Upper lobe of right lung (tissue), 1 donor: ENCODE data around the gene DPH1. TPM values are rescaled to one million over a fixed set of nuclear protein-coding genes. Genes with fewer than 3 reads are reported as not detected.

ENCODE experiments used
- ATAC-seq: fragments of 200-7000 bp; cut with Tn5 transposase; one replicate; pipeline ENCODE4 v1.9.1; 2020; ENCODE audit warnings: mild to moderate bottlenecking, moderate library complexity
- DNase-seq: peaks from one replicate; pipeline ENCODE4 v3.0.0-alpha.2; 2020
- H3K27ac ChIP-seq: fragments of 200-600 bp; one replicate; pipeline ENCODE4 v1.8.0; 2022
- H3K27me3 ChIP-seq: fragments of 200-600 bp; one replicate; pipeline ENCODE4 v1.8.0; 2022; ENCODE audit warnings: mild to moderate bottlenecking
- H3K36me3 ChIP-seq: fragments of 200-600 bp; one replicate; pipeline ENCODE4 v1.8.0; 2022
- H3K4me1 ChIP-seq: fragments of 200-600 bp; one replicate; pipeline ENCODE4 v1.8.0; 2022
- H3K4me3 ChIP-seq: fragments of 200-600 bp; one replicate; pipeline ENCODE4 v1.8.0; 2022; ENCODE audit warnings: mild to moderate bottlenecking
- H3K9me3 ChIP-seq: fragments of 200-600 bp; one replicate; pipeline ENCODE4 v1.8.0; 2022
- intact Hi-C: fragments of 100-400 bp; cut with DNase I; formaldehyde crosslinking; loops from one replicate; pipeline ENCODE4 v1.11.0; 2022
- total RNA-seq: library from RNA; stranded (reverse); fragmentation: NEBNext Ultra II Directional; extraction: Animal tissue kit (Norgen Biotek cat#: 25700); gene quantifications from one replicate; pipeline ENCODE4 v1.2.1, GENCODE V29; 2021
- TF ChIP-seq, protein P1 (sequence below): fragments of 200-600 bp; IDR thresholded peaks from one replicate; pipeline ENCODE4 v1.8.0; 2022; ENCODE audit warnings: antibody characterized with exemption
- donor health status: DM: no; HTN: yes; CAD: no; lungs with severe emphysema.

The DPH1 gene
- total RNA-seq, 1 donor from 2014 or later: 47.8 TPM

DNA sequence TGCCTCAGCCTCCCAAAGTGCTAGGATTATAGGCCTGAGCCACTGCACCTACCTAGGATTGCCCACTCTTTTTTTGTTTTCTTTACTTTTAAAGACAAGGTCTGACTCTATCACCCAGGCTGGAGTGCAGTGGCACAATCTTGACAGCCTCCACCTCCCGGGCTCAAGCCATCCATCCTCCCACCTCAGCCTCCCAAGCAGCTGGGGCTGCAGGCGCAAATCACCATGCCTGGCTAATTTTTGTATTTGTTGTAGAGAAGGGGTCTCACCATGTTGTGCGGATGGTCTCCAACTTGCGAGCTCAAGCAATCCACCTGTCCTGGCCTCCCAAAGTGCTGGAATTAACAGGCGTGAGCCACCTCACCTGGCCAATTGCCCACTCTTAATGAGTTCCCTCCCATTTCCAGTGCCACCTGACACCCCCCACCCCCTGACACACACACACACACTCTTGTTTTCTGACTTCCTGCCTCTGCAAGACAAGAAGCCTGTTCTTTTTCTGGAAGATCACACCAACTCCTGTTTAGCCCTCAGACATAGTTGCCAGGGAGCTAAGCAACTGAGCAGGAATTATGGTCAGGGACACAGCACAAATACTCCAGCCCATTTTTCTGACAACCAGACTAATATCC, 14.4 kb downstream of the DPH1 start:
- TF ChIP-seq, protein P1, sequence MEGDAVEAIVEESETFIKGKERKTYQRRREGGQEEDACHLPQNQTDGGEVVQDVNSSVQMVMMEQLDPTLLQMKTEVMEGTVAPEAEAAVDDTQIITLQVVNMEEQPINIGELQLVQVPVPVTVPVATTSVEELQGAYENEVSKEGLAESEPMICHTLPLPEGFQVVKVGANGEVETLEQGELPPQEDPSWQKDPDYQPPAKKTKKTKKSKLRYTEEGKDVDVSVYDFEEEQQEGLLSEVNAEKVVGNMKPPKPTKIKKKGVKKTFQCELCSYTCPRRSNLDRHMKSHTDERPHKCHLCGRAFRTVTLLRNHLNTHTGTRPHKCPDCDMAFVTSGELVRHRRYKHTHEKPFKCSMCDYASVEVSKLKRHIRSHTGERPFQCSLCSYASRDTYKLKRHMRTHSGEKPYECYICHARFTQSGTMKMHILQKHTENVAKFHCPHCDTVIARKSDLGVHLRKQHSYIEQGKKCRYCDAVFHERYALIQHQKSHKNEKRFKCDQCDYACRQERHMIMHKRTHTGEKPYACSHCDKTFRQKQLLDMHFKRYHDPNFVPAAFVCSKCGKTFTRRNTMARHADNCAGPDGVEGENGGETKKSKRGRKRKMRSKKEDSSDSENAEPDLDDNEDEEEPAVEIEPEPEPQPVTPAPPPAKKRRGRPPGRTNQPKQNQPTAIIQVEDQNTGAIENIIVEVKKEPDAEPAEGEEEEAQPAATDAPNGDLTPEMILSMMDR: no peak
- no peaks in the 10 kb centered on the region for H3K27me3 ChIP-seq
- no peaks in the 10 kb centered on the region for H3K9me3 ChIP-seq
- H3K27ac ChIP-seq: no peak overlapping the region
- no peak for ATAC-seq
- no peak for DNase-seq
- intact Hi-C loops: no loop called here
- H3K36me3 ChIP-seq: peaks cover 26% of the 10 kb centered on the region
- H3K4me1 ChIP-seq: peaks cover 21% of the 10 kb centered on the region
- H3K4me3 ChIP-seq: no peak overlapping the region

DNA sequence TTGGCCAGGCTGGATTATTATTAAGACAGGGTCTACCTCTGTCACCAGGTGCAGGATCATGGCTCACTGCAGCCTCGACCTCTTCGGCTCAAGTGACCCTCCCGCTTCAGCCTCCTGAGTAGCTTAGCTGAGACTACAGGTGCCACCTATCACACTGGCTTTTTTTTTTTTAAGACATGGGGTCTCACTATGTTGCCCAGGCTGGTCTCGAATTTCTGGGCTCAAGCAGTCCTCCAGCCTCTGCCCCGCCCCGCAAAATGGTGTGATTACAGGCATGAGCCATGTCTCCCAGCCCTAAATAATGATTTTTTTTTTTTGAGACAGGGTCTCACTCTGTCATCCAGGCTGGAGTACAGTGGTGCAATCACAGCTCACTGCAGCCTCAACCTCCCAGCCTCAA, 17.6 kb downstream of the DPH1 start:
- H3K4me3 ChIP-seq: no peak overlapping the region
- no peak overlapping the region for H3K27ac ChIP-seq
- H3K9me3 ChIP-seq: no peaks in the 10 kb centered on the region
- TF ChIP-seq, protein P1: no peak
- intact Hi-C loops: no loop called here
- DNase-seq (no peak), ATAC-seq (no peak)
- H3K4me1 ChIP-seq: peaks cover 24% of the 10 kb centered on the region
- peaks cover 5% of the 10 kb centered on the region for H3K27me3 ChIP-seq
- peaks cover 17% of the 10 kb centered on the region for H3K36me3 ChIP-seq

DNA sequence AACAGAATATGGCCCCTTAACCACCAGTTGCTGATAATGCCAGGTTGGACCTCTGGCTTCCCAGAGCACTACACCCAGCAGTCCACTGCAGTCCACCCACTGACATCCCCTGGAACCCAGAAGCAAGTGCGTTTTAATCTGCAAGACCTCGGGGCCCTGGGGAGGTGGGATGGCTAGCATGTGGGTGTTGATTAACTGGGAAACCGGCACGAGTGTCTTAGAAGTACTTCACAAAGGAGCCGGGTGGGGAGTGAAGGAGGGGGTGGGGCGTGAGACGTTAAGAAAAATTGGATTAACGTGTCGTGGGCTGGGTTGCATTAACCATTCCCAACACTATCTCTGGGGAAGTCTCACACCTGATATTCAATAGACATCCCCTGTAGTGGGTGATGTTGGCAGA, 18.9 kb downstream of the DPH1 start:
- DNase-seq: no peak
- TF ChIP-seq, protein P1: no peak
- peak overlapping the region; percentile 72 for H3K4me3 ChIP-seq
- peaks cover 5% of the 10 kb centered on the region for H3K27me3 ChIP-seq
- intact Hi-C loops: no loop called here
- H3K36me3 ChIP-seq: peaks cover 7% of the 10 kb centered on the region
- no peak overlapping the region for H3K27ac ChIP-seq
- ATAC-seq: no peak
- H3K4me1 ChIP-seq: peaks cover 26% of the 10 kb centered on the region
- H3K9me3 ChIP-seq: no peaks in the 10 kb centered on the region

DNA sequence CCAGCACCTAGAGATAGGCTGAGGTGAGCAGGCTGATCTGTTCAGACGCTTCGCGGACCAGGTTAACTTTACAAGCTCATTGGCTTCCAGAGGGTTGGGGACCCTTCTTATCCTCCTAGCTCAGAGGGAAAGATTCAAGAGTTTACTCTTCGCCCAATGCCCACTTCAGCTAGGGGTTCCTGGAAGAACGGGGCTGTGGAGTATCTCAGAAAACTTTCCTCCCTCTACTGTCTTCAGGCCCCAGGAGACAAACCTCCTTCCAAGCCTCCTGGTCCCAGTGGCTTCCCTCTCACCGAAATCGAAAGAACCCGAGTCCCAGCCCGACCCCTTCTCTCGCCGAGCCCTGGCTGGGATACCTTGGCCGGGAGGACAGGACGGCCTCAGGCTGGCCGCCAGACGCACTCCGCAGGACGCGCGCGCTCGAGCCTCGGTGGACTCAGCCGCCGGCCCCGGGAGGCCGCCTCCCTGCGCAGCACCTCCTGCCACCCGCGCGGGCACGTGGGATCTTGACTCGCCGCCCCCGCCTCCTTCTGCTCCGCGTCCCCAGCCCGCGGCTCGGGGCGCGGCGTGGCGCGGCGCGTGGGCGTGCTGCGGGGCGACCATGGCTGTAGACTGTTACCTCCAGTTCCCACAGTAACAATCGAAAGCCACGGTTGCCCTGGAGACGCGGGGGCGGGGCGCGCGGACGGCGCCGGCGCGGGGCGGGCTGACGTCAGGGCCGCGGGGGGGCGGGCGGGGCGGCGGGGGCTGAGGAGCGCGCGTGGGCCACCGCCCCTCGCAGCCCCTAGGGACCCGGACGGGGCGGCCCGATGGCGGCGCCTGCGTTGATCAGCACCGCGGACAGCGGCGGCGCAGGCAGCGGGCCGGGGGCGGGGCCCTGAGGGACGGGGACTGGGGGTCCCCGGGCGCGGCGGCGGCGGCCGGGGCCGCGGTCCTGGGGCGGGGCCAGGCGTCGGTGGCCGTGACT, 19.7 kb downstream of the DPH1 start:
- TF ChIP-seq, protein P1: no peak
- no peaks in the 10 kb centered on the region for H3K9me3 ChIP-seq
- ATAC-seq (peak; percentile 74), DNase-seq (peak; percentile 94)
- intact Hi-C loops: no loop called here
- no peaks in the 10 kb centered on the region for H3K36me3 ChIP-seq
- peak overlapping the region; percentile 72 for H3K4me3 ChIP-seq
- H3K4me1 ChIP-seq: peaks cover 31% of the 10 kb centered on the region
- H3K27ac ChIP-seq: peak overlapping the region; percentile 74
- peaks cover 5% of the 10 kb centered on the region for H3K27me3 ChIP-seq

DNA sequence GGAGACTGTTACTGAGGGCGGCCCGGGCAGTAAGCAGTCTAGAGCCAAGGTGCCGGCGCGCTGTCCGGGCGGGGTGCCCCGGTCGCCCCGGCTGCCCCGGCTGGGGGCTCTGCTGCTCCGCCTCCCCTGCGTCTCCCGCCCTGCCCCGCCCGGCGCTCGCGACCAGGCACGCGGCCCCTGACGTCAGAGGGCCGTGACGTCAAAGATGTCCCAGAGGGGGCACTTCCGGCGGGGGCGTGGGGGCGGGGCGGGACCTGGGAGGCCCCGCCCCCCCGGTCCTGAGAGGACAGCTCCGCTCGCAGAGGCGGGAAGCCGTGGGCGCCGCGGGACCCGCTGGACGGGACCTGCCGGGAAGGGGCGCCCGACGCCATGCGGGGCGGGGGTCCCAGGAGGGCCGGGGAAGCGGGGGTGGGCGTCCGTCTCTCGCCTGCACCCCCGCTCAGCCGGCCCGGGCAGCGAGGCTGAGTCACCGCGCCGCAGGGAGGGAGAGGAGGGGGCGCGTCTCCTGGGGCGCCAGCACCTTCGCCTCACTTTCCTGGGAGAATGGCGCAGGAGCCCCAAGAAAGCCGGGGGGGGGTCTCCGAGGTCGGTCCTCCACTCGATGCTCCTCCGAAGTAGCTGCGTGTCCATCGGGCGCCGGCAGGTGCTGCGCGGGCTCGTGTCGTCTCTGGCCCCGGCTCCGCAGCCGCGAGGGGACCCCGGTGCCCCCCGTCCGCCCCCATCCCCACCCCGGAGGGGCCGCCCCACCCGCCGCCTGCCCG, 20.5 kb downstream of the DPH1 start:
- H3K27ac ChIP-seq: no peak overlapping the region
- DNase-seq: peak; percentile 87
- H3K4me1 ChIP-seq: peaks cover 32% of the 10 kb centered on the region
- H3K4me3 ChIP-seq: peak overlapping the region; percentile 55
- no peaks in the 10 kb centered on the region for H3K36me3 ChIP-seq
- intact Hi-C loops: no loop called here
- peaks cover 5% of the 10 kb centered on the region for H3K27me3 ChIP-seq
- TF ChIP-seq, protein P1: no peak
- ATAC-seq: peak; percentile 57
- no peaks in the 10 kb centered on the region for H3K9me3 ChIP-seq
